D721Med (cell line): ENCODE measurements around the gene SKP1.

ENCODE experiments used
- DNase-seq: peaks from one replicate; pipeline ENCODE4 v3.0.0; 2011; ENCODE audit warnings: low spot score; ENCODE audit not compliant: insufficient read length
- FAIRE-seq: peaks from 2 replicates; lab custom pipeline; 2011; peaks lifted over from hg19 to GRCh38; lab: Jason Lieb, UNC
- TF ChIP-seq, protein P1 (sequence below): IDR thresholded peaks from 2 replicates; pipeline ENCODE4 v1.5.1; 2012; ENCODE audit warnings: mild to moderate bottlenecking, control low read depth; ENCODE audit not compliant: insufficient read depth; ENCODE audit errors: missing control alignments

SKP1 gene

DNA sequence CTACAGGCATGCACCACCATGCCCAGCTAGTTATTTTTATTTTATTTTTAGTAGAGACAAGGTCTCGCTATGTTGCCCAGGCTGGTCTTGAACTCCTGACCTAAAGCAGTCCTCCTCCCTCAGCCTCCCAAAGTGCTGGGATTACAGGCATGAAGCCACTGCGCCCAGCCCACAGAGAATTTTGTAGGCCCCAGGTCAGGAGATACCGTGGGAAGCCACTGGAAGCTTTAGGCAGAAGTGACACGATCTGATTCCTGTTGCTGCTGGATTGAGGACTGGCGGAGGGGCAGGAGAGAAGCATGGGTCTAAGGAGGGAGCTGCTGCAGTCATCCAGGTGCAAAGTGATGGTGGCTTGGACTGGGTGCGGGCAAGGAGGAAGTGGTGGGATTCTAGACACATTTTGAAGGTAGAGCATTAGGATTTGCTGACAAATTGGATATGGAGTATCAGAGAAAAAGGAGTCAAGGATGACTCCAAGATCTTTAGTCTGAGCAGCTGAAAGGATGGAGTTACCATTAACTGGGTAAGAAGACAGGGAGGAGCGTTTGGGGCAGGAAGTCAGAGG, 41.6 kb downstream of the SKP1 start:
- no peak for DNase-seq
- no peak for FAIRE-seq
- TF ChIP-seq, protein P1, sequence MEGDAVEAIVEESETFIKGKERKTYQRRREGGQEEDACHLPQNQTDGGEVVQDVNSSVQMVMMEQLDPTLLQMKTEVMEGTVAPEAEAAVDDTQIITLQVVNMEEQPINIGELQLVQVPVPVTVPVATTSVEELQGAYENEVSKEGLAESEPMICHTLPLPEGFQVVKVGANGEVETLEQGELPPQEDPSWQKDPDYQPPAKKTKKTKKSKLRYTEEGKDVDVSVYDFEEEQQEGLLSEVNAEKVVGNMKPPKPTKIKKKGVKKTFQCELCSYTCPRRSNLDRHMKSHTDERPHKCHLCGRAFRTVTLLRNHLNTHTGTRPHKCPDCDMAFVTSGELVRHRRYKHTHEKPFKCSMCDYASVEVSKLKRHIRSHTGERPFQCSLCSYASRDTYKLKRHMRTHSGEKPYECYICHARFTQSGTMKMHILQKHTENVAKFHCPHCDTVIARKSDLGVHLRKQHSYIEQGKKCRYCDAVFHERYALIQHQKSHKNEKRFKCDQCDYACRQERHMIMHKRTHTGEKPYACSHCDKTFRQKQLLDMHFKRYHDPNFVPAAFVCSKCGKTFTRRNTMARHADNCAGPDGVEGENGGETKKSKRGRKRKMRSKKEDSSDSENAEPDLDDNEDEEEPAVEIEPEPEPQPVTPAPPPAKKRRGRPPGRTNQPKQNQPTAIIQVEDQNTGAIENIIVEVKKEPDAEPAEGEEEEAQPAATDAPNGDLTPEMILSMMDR = no peak

DNA sequence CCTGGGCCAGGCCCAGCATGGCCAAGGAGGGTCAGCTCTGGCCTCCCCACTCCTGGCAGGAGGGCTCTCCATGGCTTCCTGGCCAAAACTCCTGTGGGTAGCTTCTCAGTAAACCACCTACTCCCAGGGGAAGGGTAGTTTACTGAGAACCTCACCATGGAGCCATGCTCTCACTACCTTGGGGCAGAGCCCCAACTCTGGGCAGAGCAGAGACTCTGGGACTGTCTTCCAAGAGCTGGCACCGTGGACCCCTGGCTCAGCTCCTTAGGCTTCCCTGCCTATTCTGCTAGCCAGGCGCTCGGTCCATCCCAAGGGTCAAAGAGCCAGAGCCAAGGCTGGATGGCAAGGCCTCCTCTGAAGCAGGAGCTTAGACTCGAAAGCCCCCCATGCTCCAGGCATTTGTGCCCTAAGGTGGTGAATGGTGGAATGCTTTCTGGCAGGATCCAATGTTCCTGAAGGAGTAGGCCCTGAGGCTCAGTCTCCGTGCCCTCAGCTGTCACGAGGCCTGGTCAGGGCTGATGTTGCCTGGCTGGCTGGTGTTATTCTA, 42.7 kb downstream of the SKP1 start:
- TF ChIP-seq, protein P1 = no peak
- FAIRE-seq (no peak), DNase-seq (no peak)

DNA sequence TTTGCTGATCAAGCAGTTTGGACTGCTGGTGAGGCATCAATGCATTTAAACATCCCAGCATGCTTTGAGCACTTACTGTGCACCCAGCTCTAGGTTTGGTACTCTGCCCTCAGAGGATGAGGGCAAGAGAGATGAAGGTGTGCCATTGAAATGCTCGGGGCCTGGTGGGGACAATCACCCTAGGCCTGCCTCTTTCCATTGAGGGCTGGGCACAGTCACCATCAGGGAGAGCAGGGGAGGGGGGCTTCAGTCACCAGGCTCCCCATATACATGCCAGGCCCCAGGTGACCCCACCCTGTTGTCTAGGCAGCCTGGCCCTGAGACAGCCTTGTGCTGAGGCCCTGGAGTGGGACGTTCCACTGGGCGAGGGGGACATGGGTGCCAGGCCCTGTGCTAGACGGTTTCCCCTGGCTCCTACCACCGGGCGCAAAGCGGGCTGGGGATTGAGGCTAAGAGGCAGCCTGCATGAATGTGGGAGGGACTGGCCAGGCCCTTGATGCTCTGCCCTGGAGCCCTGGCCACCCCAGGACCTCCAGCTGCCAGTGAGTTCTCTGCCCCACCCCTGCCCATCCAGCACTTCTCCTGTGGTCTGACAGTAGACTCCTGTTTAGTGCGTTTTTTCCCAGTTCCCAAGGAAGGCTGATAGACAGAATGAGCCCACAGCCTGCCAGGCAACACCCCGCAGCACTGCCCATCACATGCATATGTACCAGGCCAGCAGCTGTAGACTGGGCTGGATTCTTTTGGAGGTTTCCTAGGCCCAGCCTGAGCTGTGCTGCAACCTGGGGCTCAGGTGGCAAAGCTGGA, 43.4 kb downstream of the SKP1 start:
- FAIRE-seq (no peak), DNase-seq (no peak)
- TF ChIP-seq, protein P1 = no peak

DNA sequence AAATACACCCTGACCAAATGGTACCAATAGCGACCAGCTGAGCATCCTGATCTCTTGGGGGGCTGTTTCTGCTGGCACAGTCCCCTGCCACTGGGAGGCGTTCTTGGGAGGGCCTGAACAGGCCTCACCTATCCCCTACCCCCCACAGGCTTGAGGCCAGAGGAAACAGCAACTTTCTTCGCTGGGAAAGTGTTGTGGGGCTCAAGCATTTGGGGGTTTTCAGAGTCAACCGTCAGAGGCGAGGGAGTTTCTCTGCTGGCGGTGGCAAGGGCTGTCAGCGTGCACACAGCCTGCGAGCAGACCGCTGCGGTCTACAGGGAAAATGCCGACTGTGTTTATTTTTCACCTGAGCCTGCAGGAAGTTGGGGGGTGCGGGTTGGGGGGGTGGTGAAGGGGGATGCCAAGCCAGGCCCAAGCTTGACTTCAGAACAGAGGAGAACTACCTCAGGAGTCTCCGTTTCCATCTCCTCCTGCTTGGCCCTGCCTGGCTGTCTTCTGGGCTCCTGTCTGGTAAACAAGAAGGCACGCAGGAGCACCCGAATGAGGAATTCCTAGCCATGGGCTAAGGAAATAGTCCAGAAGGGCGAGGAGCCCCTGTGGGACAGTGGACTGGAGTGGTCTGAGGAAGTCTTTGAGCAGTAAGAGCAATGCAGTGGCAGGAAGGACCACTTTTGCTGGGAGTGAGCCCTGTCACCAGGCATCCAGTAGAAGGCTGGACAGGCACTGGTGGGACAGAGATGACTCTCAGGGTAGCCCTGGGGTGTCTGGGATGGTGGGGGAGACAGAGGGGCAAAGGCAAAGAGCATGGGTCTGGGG, 44.2 kb downstream of the SKP1 start:
- no peak for FAIRE-seq

DNA sequence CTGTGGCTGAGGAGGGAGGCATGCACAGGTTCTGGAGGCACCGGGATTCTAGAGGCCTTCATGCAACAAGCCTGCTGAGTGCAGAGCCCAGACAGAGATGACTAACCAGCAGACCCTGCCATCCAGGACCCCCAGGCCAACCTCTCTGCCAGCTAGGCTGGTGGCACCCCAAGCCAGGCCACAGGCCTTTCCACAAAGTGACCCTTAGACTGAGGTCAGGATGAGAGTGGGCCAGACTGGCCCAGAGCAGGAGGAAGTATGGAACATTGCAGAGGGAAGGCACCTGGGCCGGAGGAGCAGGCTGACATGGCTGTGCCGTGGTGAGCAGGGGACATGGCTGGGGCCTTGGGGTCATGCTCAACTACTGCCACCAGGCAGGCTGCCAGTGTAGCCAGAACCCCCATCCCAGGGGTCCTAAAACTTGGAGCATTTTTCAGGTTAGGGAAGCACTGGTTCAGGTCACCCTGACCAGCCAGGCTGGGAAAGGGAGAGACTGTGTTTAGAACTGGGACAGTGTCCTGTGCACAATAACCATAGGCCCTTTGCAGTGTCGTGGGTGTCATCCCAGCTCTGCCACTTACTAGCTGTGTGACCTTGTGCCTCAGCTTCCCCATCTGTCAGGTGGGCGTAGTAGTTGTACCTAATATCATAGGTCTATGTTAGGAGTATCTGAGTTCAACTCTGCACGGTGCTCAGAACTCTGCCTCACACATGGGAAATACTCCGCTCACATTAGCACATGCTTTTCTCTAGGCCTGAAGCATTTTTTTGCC, 45.0 kb downstream of the SKP1 start:
- no peak for FAIRE-seq
- TF ChIP-seq, protein P1 = no peak

More for the DNA sequence above, 44.2 kb downstream of the SKP1 start:
- no peak for DNase-seq
- TF ChIP-seq, protein P1 = no peak

DNA sequence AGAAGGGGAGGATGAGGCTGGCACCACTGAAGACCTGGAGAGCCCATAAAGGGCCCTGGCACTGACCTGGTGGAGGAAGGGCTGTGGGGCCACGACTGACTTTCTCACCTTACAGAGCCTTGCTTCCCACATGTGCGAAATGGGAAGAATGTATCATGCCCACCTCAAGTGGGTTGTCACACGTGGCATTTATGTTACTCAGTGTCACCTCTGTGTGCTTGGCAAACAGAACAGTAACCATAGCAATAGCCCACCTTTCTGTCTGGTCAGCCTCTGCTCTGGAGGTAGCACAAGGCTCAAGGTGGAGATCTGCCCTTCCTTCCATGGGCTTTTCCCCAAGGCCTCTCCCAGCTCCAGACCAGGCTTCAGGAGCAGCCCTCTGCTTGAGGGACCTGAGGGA, 45.6 kb downstream of the SKP1 start:
- TF ChIP-seq, protein P1 = no peak
- no peak for DNase-seq
- FAIRE-seq = no peak

More for the DNA sequence above, 45.0 kb downstream of the SKP1 start:
- DNase-seq = no peak
